Measurements from ENCODE around the gene MAGEA12. TPM values are rescaled to one million over a fixed set of nuclear protein-coding genes. Genes with fewer than 3 reads are reported as not detected.
"Not testable (repeated sequence)": the region's sequence is repeated elsewhere in the genome, so short reads cannot be mapped to it uniquely, and the experiment has no call there.

MAGEA12 gene
- not detected for total RNA-seq

DNA sequence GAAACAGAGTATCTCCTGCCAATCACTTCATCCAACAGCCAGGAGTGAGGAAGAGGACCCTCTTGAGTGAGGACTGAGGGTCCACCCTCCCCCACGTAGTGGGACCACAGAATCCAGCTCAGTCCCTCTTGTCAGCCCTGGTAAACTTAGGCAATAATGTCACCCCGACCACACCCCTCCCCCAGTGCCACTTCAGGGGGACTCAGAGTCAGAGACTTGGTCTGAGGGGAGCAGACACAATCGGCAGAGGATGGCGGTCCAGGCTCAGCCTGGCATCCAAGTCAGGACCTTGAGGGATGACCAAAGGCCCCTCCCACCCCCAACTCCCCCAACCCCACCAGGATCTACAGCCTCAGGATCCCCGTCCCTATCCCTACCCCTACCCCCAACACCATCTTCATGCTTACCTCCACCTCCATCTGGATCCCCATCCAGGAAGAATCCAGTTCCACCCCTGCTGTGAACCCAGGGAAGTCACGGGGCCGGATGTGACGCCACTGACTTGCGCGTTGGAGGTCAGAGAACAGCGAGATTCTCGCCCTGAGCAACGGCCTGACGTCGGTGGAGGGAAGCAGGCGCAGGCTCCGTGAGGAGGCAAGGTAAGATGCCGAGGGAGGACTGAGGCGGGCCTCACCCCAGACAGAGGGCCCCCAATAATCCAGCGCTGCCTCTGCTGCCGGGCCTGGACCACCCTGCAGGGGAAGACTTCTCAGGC is at the start of gene MAGEA12, which contains the start of gene CSAG1:
Gene MAGEA12, plus strand, starts transcription at position 497 of the 715 bp plus-strand sequence. CDS start 2,405 bp downstream, outside the sequence.
Gene CSAG1, minus strand, starts transcription at position 461 of the 715 bp plus-strand sequence. CDS start 1,261 bp downstream, outside the sequence.
- no peaks in the 10 kb centered on the region for H3K9me3 ChIP-seq
- H3K4me3 ChIP-seq = no peak within 1 kb of the TSS
- in situ Hi-C loops (cut with MboI; ENCODE audit: low pct_ligation_motif_present in 1 of 4, low pct_unique_long_range_greater_than_20kb in 1 of 4, low sequenced_read_pairs in 3 of 4) = no loop called here
- H3K27me3 ChIP-seq = no peaks in the 10 kb centered on the region
- DNase-seq = no peak
- intact Hi-C loops (cut with DNase I; ENCODE audit: low total_unique reads) = no loop called here
- TF ChIP-seq EP300 (IDR thresholded peaks at IDR 0.05; ENCODE audit: low read depth) = no peak
- TF ChIP-seq, protein P1, sequence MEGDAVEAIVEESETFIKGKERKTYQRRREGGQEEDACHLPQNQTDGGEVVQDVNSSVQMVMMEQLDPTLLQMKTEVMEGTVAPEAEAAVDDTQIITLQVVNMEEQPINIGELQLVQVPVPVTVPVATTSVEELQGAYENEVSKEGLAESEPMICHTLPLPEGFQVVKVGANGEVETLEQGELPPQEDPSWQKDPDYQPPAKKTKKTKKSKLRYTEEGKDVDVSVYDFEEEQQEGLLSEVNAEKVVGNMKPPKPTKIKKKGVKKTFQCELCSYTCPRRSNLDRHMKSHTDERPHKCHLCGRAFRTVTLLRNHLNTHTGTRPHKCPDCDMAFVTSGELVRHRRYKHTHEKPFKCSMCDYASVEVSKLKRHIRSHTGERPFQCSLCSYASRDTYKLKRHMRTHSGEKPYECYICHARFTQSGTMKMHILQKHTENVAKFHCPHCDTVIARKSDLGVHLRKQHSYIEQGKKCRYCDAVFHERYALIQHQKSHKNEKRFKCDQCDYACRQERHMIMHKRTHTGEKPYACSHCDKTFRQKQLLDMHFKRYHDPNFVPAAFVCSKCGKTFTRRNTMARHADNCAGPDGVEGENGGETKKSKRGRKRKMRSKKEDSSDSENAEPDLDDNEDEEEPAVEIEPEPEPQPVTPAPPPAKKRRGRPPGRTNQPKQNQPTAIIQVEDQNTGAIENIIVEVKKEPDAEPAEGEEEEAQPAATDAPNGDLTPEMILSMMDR (IDR thresholded peaks at IDR 0.05) = no peak
- no peak for TF ChIP-seq POLR2AphosphoS5 (IDR thresholded peaks at IDR 0.05)
- no peaks in the 10 kb centered on the region for H3K36me3 ChIP-seq
- 82% methylated on average over 10 of the region's 21 CpGs; no CpG with 5 or more reads in 1 of the 2 donors for WGBS, 2 donors (ENCODE audit: low coverage in 1 of 2)
- H3K27ac ChIP-seq = no peak within 1 kb of the TSS
- no peaks in the 10 kb centered on the region for H3K4me1 ChIP-seq

DNA sequence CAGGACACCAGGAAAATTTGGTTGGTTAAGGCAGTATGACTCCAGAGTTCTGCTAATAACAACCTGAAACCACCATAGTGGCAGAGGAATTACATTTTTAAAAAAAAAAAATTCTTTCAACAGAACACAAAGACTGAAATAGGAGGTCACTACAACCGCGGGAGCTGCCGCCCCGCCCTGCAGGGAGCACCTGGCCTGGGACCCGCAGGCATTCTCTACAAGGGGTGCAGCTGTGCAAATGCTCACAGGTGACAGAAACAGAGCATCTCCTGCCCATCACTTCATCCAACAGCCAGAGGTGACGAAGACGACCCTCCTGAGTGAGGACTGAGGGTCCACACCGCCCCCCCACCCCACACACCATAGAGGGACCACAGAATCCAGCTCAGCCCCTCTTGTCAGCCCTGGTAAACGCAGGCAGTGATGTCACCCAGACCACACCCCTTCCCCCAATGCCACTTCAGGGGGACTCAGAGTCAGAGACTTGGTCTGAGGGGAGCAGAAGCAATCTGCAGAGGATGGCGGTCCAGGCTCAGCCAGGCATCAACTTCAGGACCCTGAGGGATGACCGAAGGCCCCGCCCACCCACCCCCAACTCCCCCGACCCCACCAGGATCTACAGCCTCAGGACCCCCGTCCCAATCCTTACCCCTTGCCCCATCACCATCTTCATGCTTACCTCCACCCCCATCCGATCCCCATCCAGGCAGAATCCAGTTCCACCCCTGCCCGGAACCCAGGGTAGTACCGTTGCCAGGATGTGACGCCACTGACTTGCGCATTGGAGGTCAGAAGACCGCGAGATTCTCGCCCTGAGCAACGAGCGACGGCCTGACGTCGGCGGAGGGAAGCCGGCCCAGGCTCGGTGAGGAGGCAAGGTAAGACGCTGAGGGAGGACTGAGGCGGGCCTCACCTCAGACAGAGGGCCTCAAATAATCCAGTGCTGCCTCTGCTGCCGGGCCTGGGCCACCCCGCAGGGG is 35.3 kb upstream of the MAGEA12 start, which contains the start of gene MAGEA3:
Gene MAGEA3, plus strand, starts transcription at position 843 of the 980 bp plus-strand sequence. CDS start 2,039 bp downstream, outside the sequence.
- in situ Hi-C loops (cut with MboI; ENCODE audit: low pct_ligation_motif_present in 1 of 4, low pct_unique_long_range_greater_than_20kb in 1 of 4, low sequenced_read_pairs in 3 of 4); H3K4me3 ChIP-seq; H3K36me3 ChIP-seq; intact Hi-C loops (cut with DNase I; ENCODE audit: low total_unique reads); DNase-seq; H3K4me1 ChIP-seq; H3K27me3 ChIP-seq; H3K27ac ChIP-seq; H3K9me3 ChIP-seq: not testable (repeated sequence)
- no CpG with 5 or more reads among the region's 34 CpGs for WGBS, 2 donors (ENCODE audit: low coverage in 1 of 2)

DNA sequence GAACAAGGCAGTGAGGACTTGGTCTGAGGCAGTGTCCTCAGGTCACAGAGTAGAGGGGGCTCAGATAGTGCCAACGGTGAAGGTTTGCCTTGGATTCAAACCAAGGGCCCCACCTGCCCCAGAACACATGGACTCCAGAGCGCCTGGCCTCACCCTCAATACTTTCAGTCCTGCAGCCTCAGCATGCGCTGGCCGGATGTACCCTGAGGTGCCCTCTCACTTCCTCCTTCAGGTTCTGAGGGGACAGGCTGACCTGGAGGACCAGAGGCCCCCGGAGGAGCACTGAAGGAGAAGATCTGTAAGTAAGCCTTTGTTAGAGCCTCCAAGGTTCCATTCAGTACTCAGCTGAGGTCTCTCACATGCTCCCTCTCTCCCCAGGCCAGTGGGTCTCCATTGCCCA is 33.2 kb upstream of the MAGEA12 start:
- H3K4me1 ChIP-seq; H3K27ac ChIP-seq; H3K27me3 ChIP-seq; in situ Hi-C loops (cut with MboI; ENCODE audit: low pct_ligation_motif_present in 1 of 4, low pct_unique_long_range_greater_than_20kb in 1 of 4, low sequenced_read_pairs in 3 of 4); DNase-seq; H3K4me3 ChIP-seq; H3K36me3 ChIP-seq; intact Hi-C loops (cut with DNase I; ENCODE audit: low total_unique reads); H3K9me3 ChIP-seq: not testable (repeated sequence)
- 86% methylated on average over 3 of the region's 5 CpGs; no CpG with 5 or more reads in 1 of the 2 donors for WGBS, 2 donors (ENCODE audit: low coverage in 1 of 2)

- intact Hi-C loops (cut with DNase I; ENCODE audit: low total_unique reads); H3K27ac ChIP-seq; H3K36me3 ChIP-seq; H3K4me3 ChIP-seq; H3K4me1 ChIP-seq; in situ Hi-C loops (cut with MboI; ENCODE audit: low pct_ligation_motif_present in 1 of 4, low pct_unique_long_range_greater_than_20kb in 1 of 4, low sequenced_read_pairs in 3 of 4); H3K9me3 ChIP-seq; H3K27me3 ChIP-seq; DNase-seq: not testable (repeated sequence)
- WGBS, 2 donors (ENCODE audit: low coverage in 1 of 2) = 90% methylated on average over 3 of the region's 7 CpGs; no CpG with 5 or more reads in 1 of the 2 donors
Measured at GRCh38 chrX:152706500-152706899, 27.1 kb upstream of the MAGEA12 start.

- H3K36me3 ChIP-seq; H3K9me3 ChIP-seq; DNase-seq; H3K27ac ChIP-seq; H3K4me1 ChIP-seq; H3K4me3 ChIP-seq; in situ Hi-C loops (cut with MboI; ENCODE audit: low pct_ligation_motif_present in 1 of 4, low pct_unique_long_range_greater_than_20kb in 1 of 4, low sequenced_read_pairs in 3 of 4); H3K27me3 ChIP-seq; intact Hi-C loops (cut with DNase I; ENCODE audit: low total_unique reads): not testable (repeated sequence)
- no CpG with 5 or more reads among the region's 2 CpGs for WGBS, 2 donors (ENCODE audit: low coverage in 1 of 2)
Measured at GRCh38 chrX:152709173-152709572, 24.4 kb upstream of the MAGEA12 start, which contains the start of gene CSAG2. TSS of gene CSAG2 (minus strand) at chrX:152709273. CDS start at chrX:152709112, 161 bp downstream.

DNA sequence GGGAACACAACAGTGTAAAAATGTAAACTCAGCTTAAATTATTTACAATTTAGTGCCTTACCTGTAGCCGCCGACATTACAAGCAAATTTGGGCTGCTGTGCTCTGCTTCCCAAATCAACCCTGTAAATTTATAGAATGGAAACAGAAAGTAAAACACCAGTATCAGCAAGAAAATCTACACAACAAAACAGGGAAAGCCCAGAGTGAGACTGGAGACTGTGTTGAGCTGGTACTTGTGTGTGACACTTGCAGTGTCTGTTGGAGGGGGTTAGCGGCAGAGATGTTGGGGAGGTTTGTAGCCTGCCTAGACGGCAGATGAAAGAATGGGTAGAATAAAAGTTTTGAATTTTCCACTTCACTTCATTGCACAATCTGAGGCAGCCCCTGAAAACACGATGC is 20.4 kb upstream of the MAGEA12 start:
- H3K4me1 ChIP-seq; DNase-seq; H3K4me3 ChIP-seq; in situ Hi-C loops (cut with MboI; ENCODE audit: low pct_ligation_motif_present in 1 of 4, low pct_unique_long_range_greater_than_20kb in 1 of 4, low sequenced_read_pairs in 3 of 4); H3K36me3 ChIP-seq; H3K9me3 ChIP-seq; H3K27me3 ChIP-seq; intact Hi-C loops (cut with DNase I; ENCODE audit: low total_unique reads); H3K27ac ChIP-seq: not testable (repeated sequence)
- no CpG with 5 or more reads among the region's 5 CpGs for WGBS, 2 donors (ENCODE audit: low coverage in 1 of 2)

DNA sequence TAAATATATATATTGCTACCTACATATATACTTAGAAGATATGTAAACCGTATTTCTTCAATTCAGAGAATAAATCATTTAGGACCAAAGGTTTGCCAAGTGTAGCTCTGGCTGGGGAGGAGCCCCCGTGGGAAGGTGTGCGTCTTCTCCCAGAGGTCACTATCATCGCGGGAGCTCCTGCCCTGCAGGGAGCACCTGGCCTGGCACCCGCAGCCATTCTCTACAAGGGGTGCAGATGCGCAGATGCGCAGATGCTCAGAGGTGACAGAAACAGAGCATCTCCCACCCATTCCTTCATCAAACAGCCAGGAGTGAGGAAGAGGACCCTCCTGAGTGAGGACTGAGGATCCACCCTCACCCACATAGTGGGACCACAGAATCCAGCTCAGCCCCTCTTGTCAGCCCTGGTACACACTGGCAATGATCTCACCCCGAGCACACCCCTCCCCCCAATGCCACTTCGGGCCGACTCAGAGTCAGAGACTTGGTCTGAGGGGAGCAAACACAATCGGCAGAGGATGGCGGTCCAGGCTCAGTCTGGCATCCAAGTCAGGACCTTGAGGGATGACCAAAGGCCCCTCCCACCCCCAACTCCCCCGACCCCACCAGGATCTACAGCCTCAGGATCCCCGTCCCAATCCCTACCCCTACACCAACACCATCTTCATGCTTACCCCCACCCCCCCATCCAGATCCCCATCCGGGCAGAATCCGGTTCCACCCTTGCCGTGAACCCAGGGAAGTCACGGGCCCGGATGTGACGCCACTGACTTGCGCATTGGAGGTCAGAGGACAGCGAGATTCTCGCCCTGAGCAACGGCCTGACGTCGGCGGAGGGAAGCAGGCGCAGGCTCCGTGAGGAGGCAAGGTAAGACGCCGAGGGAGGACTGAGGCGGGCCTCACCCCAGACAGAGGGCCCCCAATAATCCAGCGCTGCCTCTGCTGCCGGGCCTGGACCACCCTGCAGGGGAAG is 19.5 kb upstream of the MAGEA12 start, which contains the start of gene MAGEA2B:
Gene MAGEA2B, plus strand, starts transcription at position 814 of the 973 bp plus-strand sequence. CDS start 2,479 bp downstream, outside the sequence.
- WGBS, 2 donors (ENCODE audit: low coverage in 1 of 2) = no CpG with 5 or more reads among the region's 35 CpGs
- H3K27ac ChIP-seq; H3K4me3 ChIP-seq; H3K9me3 ChIP-seq; H3K27me3 ChIP-seq; DNase-seq; in situ Hi-C loops (cut with MboI; ENCODE audit: low pct_ligation_motif_present in 1 of 4, low pct_unique_long_range_greater_than_20kb in 1 of 4, low sequenced_read_pairs in 3 of 4); H3K4me1 ChIP-seq; intact Hi-C loops (cut with DNase I; ENCODE audit: low total_unique reads); H3K36me3 ChIP-seq: not testable (repeated sequence)
